GM06990 (cell line): ENCODE data around the gene CDH16.

Source experiments
- DNase-seq: peaks from one replicate; pipeline ENCODE4 v3.0.0-alpha.2; 2011; ENCODE audit not compliant: insufficient read length; ENCODE audit errors: extremely low read depth
- H3K27me3 ChIP-seq: replicated peaks from 2 replicates; pipeline ENCODE4 v1.6.0; 2011; ENCODE audit warnings: low read length; ENCODE audit not compliant: control insufficient read depth, insufficient read depth
- H3K36me3 ChIP-seq: 2 replicates; pipeline ENCODE4 v1.5.1; 2011; ENCODE audit warnings: low read length; ENCODE audit not compliant: control insufficient read depth, insufficient read depth
- H3K4me3 ChIP-seq: replicated peaks from 2 replicates; pipeline ENCODE4 v1.5.1; 2011; ENCODE audit warnings: low read depth, mild to moderate bottlenecking, control low read depth, low read length
- CTCF ChIP-seq: IDR thresholded peaks from 2 replicates; pipeline ENCODE4 v1.5.1; 2011; ENCODE audit warnings: low read length, control low read depth, mild to moderate bottlenecking, inconsistent platforms; ENCODE audit not compliant: insufficient read depth, poor library complexity, severe bottlenecking

The CDH16 gene

GRCh38 chr16:66910175-66910940 is 8.3 kb downstream of the CDH16 start:
- Histone ChIP-seq H3K36me3 (no peaks in the 10 kb centered on the region), H3K27me3 (no peaks in the 10 kb centered on the region; the same call in none of the 2 replicates), H3K4me3 (no peak overlapping the region)
- TF ChIP-seq CTCF: no peak
- no peak for DNase-seq

- Histone ChIP-seq H3K27me3 (no peaks in the 10 kb centered on the region; the same call in 1 of the 2 replicates), H3K36me3 (no peaks in the 10 kb centered on the region), H3K4me3 (no peak overlapping the region)
- no peak for DNase-seq
- TF ChIP-seq CTCF: no peak
Measured at GRCh38 chr16:66908762-66909559, 9.7 kb downstream of the CDH16 start.

GRCh38 chr16:66908116-66908515 is 10.6 kb downstream of the CDH16 start:
- Histone ChIP-seq H3K27me3 (no peaks in the 10 kb centered on the region; the same call in 1 of the 2 replicates), H3K36me3 (no peaks in the 10 kb centered on the region), H3K4me3 (no peak overlapping the region)
- TF ChIP-seq CTCF: no peak
- DNase-seq: no peak

GRCh38 chr16:66906916-66907836 is 11.5 kb downstream of the CDH16 start:
- DNase-seq: no peak
- Histone ChIP-seq H3K36me3 (no peaks in the 10 kb centered on the region), H3K4me3 (no peak overlapping the region), H3K27me3 (no peaks in the 10 kb centered on the region; the same call in 1 of the 2 replicates)
- no peak for TF ChIP-seq CTCF

- H3K4me3 ChIP-seq: no peak overlapping the region
- no peak for DNase-seq
Measured at GRCh38 chr16:66905633-66906539, 12.8 kb downstream of the CDH16 start.

More at GRCh38 chr16:66905633-66906539, 12.8 kb downstream of the CDH16 start:
- Histone ChIP-seq H3K36me3 (no peaks in the 10 kb centered on the region), H3K27me3 (no peaks in the 10 kb centered on the region; the same call in 1 of the 2 replicates)
- TF ChIP-seq CTCF: no peak
